GM21515 (cell line): ENCODE data around the gene ZNF32.

Experiments used
- ATAC-seq: cut with Tn5 transposase; IDR thresholded peaks from one replicate; pipeline ENCODE4 v1.9.1; 2021; ENCODE audit not compliant: unreplicated experiment

Gene ZNF32

GRCh38 chr10:43681220-43681619, 32.5 kb upstream of the ZNF32 start:
- no peak for ATAC-seq

DNA sequence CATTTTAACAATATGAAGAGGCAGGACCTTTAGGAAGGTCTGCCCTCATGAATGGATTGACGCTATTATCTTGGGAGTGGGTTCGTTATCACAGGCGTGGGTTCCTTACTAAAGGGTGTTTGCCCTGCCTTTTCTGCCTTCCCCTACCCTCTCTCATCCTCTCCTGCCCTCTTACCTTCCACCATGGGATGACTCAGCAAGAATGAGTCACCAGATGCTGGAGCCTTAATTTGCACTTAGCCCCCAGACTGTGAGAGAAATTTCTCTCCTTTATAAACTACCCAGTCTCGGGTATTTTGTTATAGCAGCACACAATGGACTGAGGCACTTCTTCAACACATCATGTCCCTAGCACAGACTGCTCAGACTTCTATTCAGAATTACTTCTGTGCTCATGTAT, 31.4 kb upstream of the ZNF32 start:
- no peak for ATAC-seq

GRCh38 chr10:43679509-43679908, 30.8 kb upstream of the ZNF32 start:
- ATAC-seq = no peak

- no peak for ATAC-seq
Measured at GRCh38 chr10:43678654-43679053, 30.0 kb upstream of the ZNF32 start.

GRCh38 chr10:43676901-43677300, 28.2 kb upstream of the ZNF32 start:
- ATAC-seq = no peak

DNA sequence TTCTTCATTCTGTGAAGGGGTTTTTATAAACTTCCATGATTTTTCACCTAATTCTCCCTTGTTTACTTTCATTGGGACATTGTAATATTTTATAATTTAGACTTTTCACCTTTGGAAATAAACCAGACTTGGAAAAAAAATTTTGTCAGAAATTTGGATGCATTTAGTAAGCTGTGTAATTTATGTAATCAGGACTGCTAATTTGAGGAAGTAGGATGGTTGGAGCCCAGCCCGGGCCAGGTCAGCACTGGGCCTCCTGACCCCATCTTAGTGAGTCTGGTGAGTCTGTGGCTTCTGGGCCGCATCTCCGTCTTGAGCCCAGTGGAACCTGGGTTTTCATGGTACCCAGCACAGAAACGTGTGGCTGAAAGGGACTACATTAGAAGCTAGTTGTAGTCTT, 27.6 kb upstream of the ZNF32 start:
- ATAC-seq = no peak

- no peak for ATAC-seq
Measured at GRCh38 chr10:43674553-43675210, 26.0 kb upstream of the ZNF32 start.

GRCh38 chr10:43673471-43673870, 24.8 kb upstream of the ZNF32 start:
- no peak for ATAC-seq

GRCh38 chr10:43671659-43672531, 23.2 kb upstream of the ZNF32 start:
- ATAC-seq = peak; percentile 71

DNA sequence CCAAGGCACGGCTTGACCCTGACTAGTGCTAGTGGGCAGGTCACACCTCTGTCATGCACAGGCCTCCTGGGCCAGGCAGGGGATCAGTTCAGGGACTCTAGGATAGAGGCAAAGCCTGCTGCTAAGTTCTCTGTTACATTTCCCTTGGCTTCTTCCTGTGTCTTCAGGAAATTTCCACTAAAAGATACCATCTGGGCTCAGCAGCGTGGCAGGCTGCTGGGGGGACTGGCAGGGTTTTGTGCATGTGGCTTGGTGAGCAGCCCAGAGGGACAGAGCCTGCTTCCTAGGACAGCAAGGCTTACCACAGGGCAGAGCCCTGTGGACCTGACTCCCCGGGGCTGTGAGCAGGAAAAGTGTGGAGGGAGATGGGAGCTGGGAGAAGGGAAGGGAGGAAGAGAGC, 20.7 kb upstream of the ZNF32 start:
- no peak for ATAC-seq

- no peak for ATAC-seq
Measured at GRCh38 chr10:43667761-43668386, 19.2 kb upstream of the ZNF32 start.

DNA sequence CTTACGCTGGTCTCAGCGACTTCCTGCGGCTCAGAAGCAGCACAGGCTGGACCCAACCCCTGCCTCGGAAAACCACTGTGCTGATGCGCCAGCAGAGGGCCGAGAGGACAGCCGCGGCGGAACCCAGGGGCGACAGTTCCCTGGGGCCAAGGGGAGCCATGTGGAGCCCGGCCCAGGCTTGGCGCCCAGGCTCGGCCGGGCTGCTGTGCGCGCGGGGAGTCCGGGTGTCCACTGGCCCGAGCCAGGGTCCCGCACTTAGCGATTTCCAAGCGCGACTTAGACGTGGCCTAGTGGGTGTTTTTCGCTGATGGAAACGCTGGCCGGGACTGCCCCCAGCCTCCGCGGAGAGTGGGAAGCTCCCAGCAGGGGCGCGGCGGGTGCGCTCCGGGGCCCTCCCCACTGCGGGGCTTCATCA, 18.6 kb upstream of the ZNF32 start:
- no peak for ATAC-seq

GRCh38 chr10:43666552-43666951, 17.9 kb upstream of the ZNF32 start:
- no peak for ATAC-seq

- ATAC-seq = no peak
Measured at GRCh38 chr10:43665054-43665453, 16.4 kb upstream of the ZNF32 start.

GRCh38 chr10:43658227-43658626, 9.5 kb upstream of the ZNF32 start:
- no peak for ATAC-seq

- ATAC-seq = no peak
Measured at GRCh38 chr10:43655311-43655710, 6.6 kb upstream of the ZNF32 start.

DNA sequence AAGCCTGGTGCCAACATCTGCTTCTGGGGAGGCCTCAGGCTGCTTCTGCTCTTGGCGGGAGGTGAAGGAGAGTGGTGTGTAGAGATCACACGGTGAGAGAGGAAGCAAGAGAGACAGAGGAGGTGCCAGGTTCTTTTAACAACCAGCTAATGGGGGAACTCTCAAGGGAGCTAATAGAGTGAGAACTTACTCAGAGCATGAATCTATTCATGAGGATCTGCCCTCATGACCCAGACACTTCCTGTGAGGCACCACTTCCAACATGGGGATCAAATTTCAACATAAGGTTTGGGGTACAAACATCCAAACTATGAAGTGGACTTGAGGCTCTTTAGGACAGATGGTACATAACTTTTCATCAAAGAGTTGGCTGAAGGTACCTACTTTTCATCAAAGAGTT, 5.1 kb upstream of the ZNF32 start:
- no peak for ATAC-seq

DNA sequence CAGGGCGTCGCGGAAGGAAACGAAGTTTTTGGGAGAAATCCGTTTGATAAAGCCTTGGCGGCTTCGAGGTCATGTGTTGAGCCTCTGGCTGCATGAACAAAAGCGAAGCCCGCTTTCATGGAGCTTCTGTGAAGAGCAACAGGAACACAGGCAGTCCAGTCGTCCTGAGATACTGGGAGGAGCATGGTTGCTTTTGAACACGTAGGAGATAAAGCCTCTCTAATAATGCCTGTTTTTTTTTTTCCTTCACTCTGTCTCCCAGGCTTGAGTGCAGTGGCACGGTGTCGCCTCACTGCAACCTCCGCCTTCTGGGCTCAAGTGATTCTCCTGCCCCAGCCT, 473 bp upstream of the ZNF32 start:
- ATAC-seq = no peak

- no peak for ATAC-seq
Measured at GRCh38 chr10:43648095-43648397, 635 bp downstream of the ZNF32 start.

DNA sequence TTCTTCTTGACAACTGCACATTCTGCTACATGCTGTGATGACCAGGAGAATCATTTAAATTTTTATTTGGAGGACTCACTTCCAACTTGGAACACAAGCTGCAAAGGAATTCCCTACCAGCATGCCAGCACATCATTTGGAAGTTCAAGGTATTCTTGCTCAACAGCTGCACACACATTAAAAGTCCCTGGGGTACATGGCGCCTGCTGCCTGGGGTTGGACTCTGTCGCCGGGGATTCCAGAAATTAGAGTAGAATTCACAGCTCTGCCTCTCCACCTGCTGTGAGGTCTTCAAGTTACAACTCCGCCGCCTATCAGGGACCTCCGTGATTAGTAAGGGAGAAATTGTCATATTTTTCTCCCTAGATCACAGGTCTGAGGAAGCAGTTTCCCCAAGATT, 1.1 kb downstream of the ZNF32 start:
- ATAC-seq = no peak

- no peak for ATAC-seq
Measured at GRCh38 chr10:43645866-43646265, 2.8 kb downstream of the ZNF32 start.

GRCh38 chr10:43644252-43644651, 4.4 kb downstream of the ZNF32 start:
- ATAC-seq = no peak
